ENCODE data around the gene POGZ.
A peak's percentile ranks its signal among the peaks of the same experiment; 100 is the strongest.

POGZ gene

DNA sequence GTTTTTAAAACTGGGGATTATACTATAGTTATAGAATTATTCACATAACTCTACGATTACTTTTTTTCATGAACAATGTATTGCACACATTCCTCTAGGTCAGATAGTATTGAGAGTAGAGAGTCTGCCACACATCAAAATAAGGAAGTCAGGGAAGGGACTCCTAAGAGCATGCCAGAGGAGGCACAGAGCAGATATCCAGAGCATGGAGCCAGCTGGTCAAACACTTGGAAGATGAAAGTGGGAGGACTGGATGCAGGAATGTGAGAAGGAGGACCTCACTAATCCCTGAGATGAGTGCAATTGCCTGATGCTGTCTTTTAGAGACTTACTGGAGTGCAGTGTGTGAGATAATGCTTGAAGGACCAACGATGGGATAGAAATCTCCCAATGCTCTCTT, 102.6 kb downstream of the POGZ start:
- TF ChIP-seq OSR1 (CRISPR knock-in tag; IDR thresholded peaks at IDR 0.05) (no peak), CSDC2 (CRISPR knock-in tag; IDR thresholded peaks at IDR 0.05) (no peak), SNAI2 (CRISPR knock-in tag; IDR thresholded peaks at IDR 0.05) (no peak), ZNF70 (CRISPR knock-in tag; IDR thresholded peaks at IDR 0.05) (no peak), TCF4 (CRISPR knock-in tag; IDR thresholded peaks at IDR 0.05; ENCODE audit: borderline replicate concordance) (no peak), ESRRG (CRISPR knock-in tag; IDR thresholded peaks at IDR 0.05) (no peak), RARB (CRISPR knock-in tag; IDR thresholded peaks at IDR 0.05) (no peak), TOX (CRISPR knock-in tag; IDR thresholded peaks at IDR 0.05; ENCODE audit: borderline replicate concordance) (no peak), GLIS3 (CRISPR knock-in tag; IDR thresholded peaks at IDR 0.05) (no peak), PPARA (CRISPR knock-in tag; IDR thresholded peaks at IDR 0.05; ENCODE audit: borderline replicate concordance) (no peak), BACH2 (CRISPR knock-in tag; IDR thresholded peaks at IDR 0.05; ENCODE audit: borderline replicate concordance) (no peak), ZC3H10 (CRISPR knock-in tag; IDR thresholded peaks at IDR 0.05) (no peak)
- TF ChIP-seq, protein P1, sequence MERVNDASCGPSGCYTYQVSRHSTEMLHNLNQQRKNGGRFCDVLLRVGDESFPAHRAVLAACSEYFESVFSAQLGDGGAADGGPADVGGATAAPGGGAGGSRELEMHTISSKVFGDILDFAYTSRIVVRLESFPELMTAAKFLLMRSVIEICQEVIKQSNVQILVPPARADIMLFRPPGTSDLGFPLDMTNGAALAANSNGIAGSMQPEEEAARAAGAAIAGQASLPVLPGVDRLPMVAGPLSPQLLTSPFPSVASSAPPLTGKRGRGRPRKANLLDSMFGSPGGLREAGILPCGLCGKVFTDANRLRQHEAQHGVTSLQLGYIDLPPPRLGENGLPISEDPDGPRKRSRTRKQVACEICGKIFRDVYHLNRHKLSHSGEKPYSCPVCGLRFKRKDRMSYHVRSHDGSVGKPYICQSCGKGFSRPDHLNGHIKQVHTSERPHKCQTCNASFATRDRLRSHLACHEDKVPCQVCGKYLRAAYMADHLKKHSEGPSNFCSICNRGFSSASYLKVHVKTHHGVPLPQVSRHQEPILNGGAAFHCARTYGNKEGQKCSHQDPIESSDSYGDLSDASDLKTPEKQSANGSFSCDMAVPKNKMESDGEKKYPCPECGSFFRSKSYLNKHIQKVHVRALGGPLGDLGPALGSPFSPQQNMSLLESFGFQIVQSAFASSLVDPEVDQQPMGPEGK (CRISPR knock-in tag; IDR thresholded peaks at IDR 0.05; ENCODE audit: borderline replicate concordance): no peak
- TF ChIP-seq, protein P2, sequence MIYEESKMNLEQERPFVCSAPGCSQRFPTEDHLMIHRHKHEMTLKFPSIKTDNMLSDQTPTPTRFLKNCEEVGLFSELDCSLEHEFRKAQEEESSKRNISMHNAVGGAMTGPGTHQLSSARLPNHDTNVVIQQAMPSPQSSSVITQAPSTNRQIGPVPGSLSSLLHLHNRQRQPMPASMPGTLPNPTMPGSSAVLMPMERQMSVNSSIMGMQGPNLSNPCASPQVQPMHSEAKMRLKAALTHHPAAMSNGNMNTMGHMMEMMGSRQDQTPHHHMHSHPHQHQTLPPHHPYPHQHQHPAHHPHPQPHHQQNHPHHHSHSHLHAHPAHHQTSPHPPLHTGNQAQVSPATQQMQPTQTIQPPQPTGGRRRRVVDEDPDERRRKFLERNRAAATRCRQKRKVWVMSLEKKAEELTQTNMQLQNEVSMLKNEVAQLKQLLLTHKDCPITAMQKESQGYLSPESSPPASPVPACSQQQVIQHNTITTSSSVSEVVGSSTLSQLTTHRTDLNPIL (CRISPR knock-in tag; IDR thresholded peaks at IDR 0.05; ENCODE audit: low read depth): no peak
- TF ChIP-seq, protein P3, sequence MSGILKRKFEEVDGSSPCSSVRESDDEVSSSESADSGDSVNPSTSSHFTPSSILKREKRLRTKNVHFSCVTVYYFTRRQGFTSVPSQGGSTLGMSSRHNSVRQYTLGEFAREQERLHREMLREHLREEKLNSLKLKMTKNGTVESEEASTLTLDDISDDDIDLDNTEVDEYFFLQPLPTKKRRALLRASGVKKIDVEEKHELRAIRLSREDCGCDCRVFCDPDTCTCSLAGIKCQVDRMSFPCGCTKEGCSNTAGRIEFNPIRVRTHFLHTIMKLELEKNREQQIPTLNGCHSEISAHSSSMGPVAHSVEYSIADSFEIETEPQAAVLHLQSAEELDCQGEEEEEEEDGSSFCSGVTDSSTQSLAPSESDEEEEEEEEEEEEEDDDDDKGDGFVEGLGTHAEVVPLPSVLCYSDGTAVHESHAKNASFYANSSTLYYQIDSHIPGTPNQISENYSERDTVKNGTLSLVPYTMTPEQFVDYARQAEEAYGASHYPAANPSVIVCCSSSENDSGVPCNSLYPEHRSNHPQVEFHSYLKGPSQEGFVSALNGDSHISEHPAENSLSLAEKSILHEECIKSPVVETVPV (CRISPR knock-in tag; IDR thresholded peaks at IDR 0.05): no peak
- ATAC-seq: peak; percentile 44

Measured in SK-N-SH treated with all-trans-retinoic acid at 6 μM for 48 hours (cell line).